Dermis lymphatic vessel endothelial cell (primary cell): ENCODE data around the gene AIMP1. TPM values are rescaled to one million over a fixed set of nuclear protein-coding genes. Genes with fewer than 3 reads are reported as not detected.

ENCODE experiments used
- total RNA-seq: library from RNA; depleted of rRNA; stranded (reverse); fragments of >200 nt; gene quantifications from 2 replicates; pipeline ENCODE4 v1.2.1, GENCODE V29; 2014

The AIMP1 gene
- 12.8 and 16.7 TPM in 2 replicates for total RNA-seq

DNA sequence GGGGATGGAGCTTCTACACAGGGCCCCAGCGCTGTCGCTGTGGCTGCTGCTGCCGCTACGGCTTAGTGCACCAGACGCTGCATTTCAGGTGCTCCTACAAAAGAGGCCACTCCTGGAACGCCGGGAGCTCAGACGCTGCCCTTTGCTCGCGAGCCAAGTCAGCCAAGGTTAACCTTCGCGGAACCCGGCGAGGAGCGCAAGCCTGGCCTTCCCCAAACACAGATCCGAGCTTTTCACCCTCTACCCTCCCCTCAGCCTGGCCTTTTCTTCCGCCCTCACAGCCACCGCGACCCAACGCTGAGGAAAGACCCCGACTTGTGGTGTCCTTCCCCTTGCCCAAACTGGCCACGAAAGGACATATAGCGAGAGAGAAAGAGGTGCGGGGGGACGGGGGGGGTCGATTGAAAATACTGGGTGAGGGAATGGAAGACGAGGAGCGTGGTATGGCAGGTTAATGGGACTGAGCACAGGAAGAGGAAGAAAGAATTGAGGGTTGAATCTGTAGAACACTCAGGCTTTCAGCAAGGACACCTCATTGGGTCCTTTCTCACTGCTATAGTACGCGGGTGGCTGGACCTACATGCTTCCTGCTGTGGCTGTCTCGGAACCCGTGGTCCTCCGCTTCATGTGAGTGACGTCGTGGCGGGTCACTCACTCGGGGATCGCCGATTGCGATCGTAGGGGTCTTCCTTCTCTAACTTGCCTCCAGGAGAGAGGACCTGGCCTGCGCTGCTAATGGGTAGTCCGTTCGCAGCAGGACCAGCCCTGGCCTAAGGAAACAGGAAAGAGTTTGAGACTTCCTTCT, at the start of gene AIMP1, which contains the start of gene TBCK:
TSS of gene AIMP1 (plus strand) at position 583 of the 805 bp plus-strand sequence. CDS start 8,460 bp downstream, outside the sequence.
TSS of gene TBCK (minus strand) at position 242 of the 805 bp plus-strand sequence. CDS start 7,249 bp downstream, outside the sequence.

DNA sequence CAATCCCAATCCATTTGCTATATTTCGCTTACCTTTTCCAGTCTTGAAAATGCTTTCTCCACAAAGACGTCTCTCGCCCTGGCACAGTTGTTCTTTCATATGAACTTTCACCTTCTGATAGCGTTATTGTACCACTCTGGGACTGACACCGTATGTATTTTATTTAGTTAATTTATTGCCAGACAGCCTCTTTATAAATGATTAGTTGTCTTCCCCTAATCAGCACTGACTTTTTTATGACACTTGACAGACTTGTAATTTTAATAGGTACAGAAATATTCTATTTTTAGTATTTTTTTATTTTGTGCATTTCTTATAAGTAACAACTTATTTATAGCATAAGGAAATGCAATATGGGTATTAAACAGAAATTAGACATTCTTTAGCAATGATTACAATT, 52.3 kb downstream of the AIMP1 start, which contains the start of gene GIMD1:
TSS of gene GIMD1 (minus strand) at position 101 of the 400 bp plus-strand sequence. CDS start 1,343 bp downstream, outside the sequence.

Other genes with a start within 250 kb of the AIMP1 start
- 20.6 and 30.0 TPM in 2 replicates for gene TBCK, start 341 bp upstream of the AIMP1 start, total RNA-seq
- gene GIMD1, start 52.2 kb downstream of the AIMP1 start, total RNA-seq, result not detected in 2 replicates